Neural cell (in vitro differentiated cells): ENCODE data around the gene IL31RA.

ENCODE experiments used
- CTCF ChIP-seq: fragments of 450-650 bp; IDR thresholded peaks from 2 replicates; pipeline ENCODE4 v1.5.1; 2014; ENCODE audit warnings: antibody characterized with exemption, mild to moderate bottlenecking, moderate library complexity; ENCODE audit not compliant: poor library complexity, severe bottlenecking
- EP300 ChIP-seq: fragments of 450-650 bp; conservative IDR thresholded peaks from 2 replicates; pipeline ENCODE4 v1.6.1; 2014; ENCODE audit warnings: antibody characterized with exemption, mild to moderate bottlenecking, moderate library complexity; ENCODE audit not compliant: poor library complexity, severe bottlenecking
- EZH2 ChIP-seq: fragments of 200-600, 300-800 bp; shearing (Covaris generic), sonication (generic); IDR thresholded peaks from 2 replicates; pipeline ENCODE4 v1.6.1; 2014; ENCODE audit warnings: antibody characterized with exemption, low read length, borderline replicate concordance, mild to moderate bottlenecking; ENCODE audit not compliant: insufficient read depth, poor library complexity, severe bottlenecking
- MXI1 ChIP-seq: fragments of 450-650 bp; conservative IDR thresholded peaks from 2 replicates; pipeline ENCODE4 v1.6.1; 2014; ENCODE audit warnings: antibody characterized with exemption, mild to moderate bottlenecking; ENCODE audit not compliant: poor library complexity, severe bottlenecking
- POLR2AphosphoS5 ChIP-seq: IDR thresholded peaks from 2 replicates; pipeline ENCODE4 v1.6.1; 2012
- RAD21 ChIP-seq: fragments of 450-650 bp; conservative IDR thresholded peaks from 2 replicates; pipeline ENCODE4 v1.6.1; 2014; ENCODE audit warnings: antibody characterized with exemption, mild to moderate bottlenecking, moderate library complexity
- REST ChIP-seq: IDR thresholded peaks from 2 replicates; pipeline ENCODE4 v1.6.1; 2012; ENCODE audit warnings: borderline replicate concordance
- SMC3 ChIP-seq: fragments of 450-650 bp; conservative IDR thresholded peaks from 2 replicates; pipeline ENCODE4 v1.6.1; 2014; ENCODE audit warnings: antibody characterized with exemption, mild to moderate bottlenecking, moderate library complexity; ENCODE audit not compliant: poor library complexity
- TAF1 ChIP-seq: IDR thresholded peaks from 2 replicates; pipeline ENCODE4 v1.6.1; 2012; ENCODE audit warnings: low read depth

- TF ChIP-seq CTCF (no peak), TAF1 (no peak), EP300 (no peak), RAD21 (no peak), POLR2AphosphoS5 (no peak), SMC3 (no peak), REST (no peak), EZH2 (no peak), MXI1 (no peak)
These were observed 52.1 kb downstream of the IL31RA start for GRCh38 chr5:55903121-55903701.
